Gastrocnemius medialis (tissue), 4 donors: Measurements from ENCODE around the gene RASGEF1B.

Experiments used
- POLR2A ChIP-seq, 2 donors: fragments of 450-650 bp; IDR thresholded peaks; one replicate each; pipeline ENCODE4 v1.6.1; 2017; ENCODE audit warnings: antibody characterized with exemption in 2 of 2, mild to moderate bottlenecking in 2 of 2, moderate library complexity in 2 of 2
- TF ChIP-seq, protein P1 (sequence below), 5 experiments: fragments of 450-650 bp in 3 of 5; fragments of 200-600 bp in 2 of 5; sonication (generic) in 2 of 5; IDR thresholded peaks in 4 of 5; conservative IDR thresholded peaks in 1 of 5; 1 replicate in 4 of 5; 2 replicates in 1 of 5; pipeline ENCODE4 v1.5.1; 2016 to 2019; ENCODE audit warnings: antibody characterized with exemption in 5 of 5, mild to moderate bottlenecking in 3 of 5, moderate library complexity in 3 of 5

DNA sequence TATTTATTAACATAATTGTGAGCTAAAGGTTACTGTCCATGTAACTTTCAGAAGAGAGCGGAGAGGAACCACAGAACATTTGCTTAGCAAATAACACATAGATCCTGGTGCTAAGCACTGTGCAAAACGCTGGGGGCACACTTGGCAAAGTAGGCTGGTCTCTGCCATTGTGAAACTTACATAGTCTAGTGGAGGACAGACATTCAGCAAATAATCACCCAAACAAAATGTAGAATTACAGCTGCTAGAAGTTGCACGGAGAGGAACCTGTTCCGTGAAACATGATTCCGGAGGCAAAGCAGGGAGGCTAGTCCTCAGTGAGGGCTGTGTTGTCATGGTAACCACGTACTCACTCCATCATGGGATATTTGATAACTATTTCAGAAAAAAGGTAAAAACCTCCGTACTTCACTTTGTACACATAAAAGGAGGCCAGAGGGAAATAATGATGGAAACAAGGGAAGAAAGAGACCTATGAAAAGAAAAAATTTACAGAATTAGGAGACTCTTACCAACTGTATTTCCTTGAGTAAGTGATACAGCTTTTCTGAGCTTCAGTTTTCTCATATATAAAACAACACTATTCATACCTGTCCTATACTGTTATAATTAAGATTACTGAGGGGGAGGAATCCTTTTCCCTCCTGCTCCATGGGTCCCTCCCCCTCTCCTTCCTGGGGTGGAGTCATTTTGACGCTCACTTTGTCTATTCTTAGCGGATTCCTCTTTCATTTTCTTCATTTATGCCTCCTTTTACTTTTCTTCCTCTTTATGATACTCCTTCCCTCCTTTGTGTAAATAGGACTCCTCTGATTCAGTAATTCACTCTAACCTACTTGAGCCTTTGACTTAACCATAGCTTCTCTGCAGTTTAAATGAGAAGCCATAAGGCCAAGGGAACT lies 825 bp upstream of the RASGEF1B start:
- TF ChIP-seq, protein P1, sequence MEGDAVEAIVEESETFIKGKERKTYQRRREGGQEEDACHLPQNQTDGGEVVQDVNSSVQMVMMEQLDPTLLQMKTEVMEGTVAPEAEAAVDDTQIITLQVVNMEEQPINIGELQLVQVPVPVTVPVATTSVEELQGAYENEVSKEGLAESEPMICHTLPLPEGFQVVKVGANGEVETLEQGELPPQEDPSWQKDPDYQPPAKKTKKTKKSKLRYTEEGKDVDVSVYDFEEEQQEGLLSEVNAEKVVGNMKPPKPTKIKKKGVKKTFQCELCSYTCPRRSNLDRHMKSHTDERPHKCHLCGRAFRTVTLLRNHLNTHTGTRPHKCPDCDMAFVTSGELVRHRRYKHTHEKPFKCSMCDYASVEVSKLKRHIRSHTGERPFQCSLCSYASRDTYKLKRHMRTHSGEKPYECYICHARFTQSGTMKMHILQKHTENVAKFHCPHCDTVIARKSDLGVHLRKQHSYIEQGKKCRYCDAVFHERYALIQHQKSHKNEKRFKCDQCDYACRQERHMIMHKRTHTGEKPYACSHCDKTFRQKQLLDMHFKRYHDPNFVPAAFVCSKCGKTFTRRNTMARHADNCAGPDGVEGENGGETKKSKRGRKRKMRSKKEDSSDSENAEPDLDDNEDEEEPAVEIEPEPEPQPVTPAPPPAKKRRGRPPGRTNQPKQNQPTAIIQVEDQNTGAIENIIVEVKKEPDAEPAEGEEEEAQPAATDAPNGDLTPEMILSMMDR (IDR thresholded peaks at IDR 0.05 in 4 of 5, conservative IDR thresholded peaks at IDR 0.05 in 1 of 5): peak in 1 of 5 experiments; percentile 9
- TF ChIP-seq POLR2A (IDR thresholded peaks at IDR 0.05): no peak
